PFSK-1 (cell line): ENCODE data around the gene JPH4.

Experiments used
- POLR2AphosphoS5 ChIP-seq: IDR thresholded peaks from 2 replicates; pipeline ENCODE4 v1.6.1; 2012; ENCODE audit warnings: low read depth, mild to moderate bottlenecking, control low read depth, low read length, moderate library complexity
- REST ChIP-seq, 2 experiments: IDR thresholded peaks; 2 replicates each; pipeline versions ENCODE4 v1.6.1 to v1.8.0; 2011 to 2012; ENCODE audit warnings: low read depth in 2 of 2, low read length in 2 of 2, control low read depth in 1 of 2, inconsistent platforms in 1 of 2, mild to moderate bottlenecking in 1 of 2, moderate library complexity in 1 of 2; ENCODE audit not compliant: insufficient read depth in 1 of 2
- SIN3A ChIP-seq: IDR thresholded peaks from 2 replicates; pipeline ENCODE4 v1.6.1; 2012; ENCODE audit warnings: mild to moderate bottlenecking, low read length, moderate library complexity, borderline replicate concordance; ENCODE audit not compliant: insufficient read depth

- TF ChIP-seq SIN3A (no peak), POLR2AphosphoS5 (no peak), REST (IDR thresholded peaks at IDR 0.05; ENCODE audit: insufficient read depth in 1 of 2, low read depth in 2 of 2, low read length in 2 of 2) (no peak)
Observed at GRCh38 chr14:23610815-23611289, 32.3 kb upstream of the JPH4 start.
